Natural killer cell (primary cell): ENCODE results near the gene ITGAL. TPM values are rescaled to one million over a fixed set of nuclear protein-coding genes. Genes with fewer than 3 reads are reported as not detected.

Source experiments
- ATAC-seq, 3 donors: fragments of 150-1000 bp in 2 of 3; fragments of 200-7000 bp in 1 of 3; cut with Tn5 transposase; 1 replicate in 1 of 3; 2 replicates in 2 of 3; pipeline ENCODE4 v1.10.0; 2021; ENCODE audit warnings: mild to moderate bottlenecking in 2 of 3, moderate library complexity in 2 of 3
- DNase-seq, 2 donors: peaks; one replicate each; pipeline versions ENCODE4 v3.0.0 to v3.0.0-alpha.2; 2013 to 2021; ENCODE audit warnings: mixed read lengths in 1 of 2
- H3K27ac ChIP-seq: one replicate; pipeline ENCODE4 v1.5.1; 2013; ENCODE audit warnings: mild to moderate bottlenecking, low read length
- H3K27me3 ChIP-seq: one replicate; pipeline ENCODE4 v1.6.1; 2013; ENCODE audit warnings: low read length; ENCODE audit not compliant: control insufficient read depth, insufficient read depth
- H3K36me3 ChIP-seq: one replicate; pipeline ENCODE4 v1.6.1; 2013; ENCODE audit warnings: low read length; ENCODE audit not compliant: control insufficient read depth, insufficient read depth
- H3K4me1 ChIP-seq: one replicate; pipeline ENCODE4 v1.6.1; 2013; ENCODE audit warnings: low read length; ENCODE audit not compliant: control insufficient read depth, insufficient read depth
- H3K4me3 ChIP-seq: one replicate; pipeline ENCODE4 v1.5.1; 2013; ENCODE audit warnings: low read length
- H3K9me3 ChIP-seq: one replicate; pipeline ENCODE4 v1.6.1; 2013; ENCODE audit warnings: low read length; ENCODE audit not compliant: control insufficient read depth, insufficient read depth
- H3K27ac Mint-ChIP-seq, 2 donors: one replicate each; pipeline ENCODE4 v1.8.0; 2022; ENCODE audit warnings: mild to moderate bottlenecking in 2 of 2, mixed read lengths in 2 of 2, moderate library complexity in 1 of 2
- H3K27me3 Mint-ChIP-seq, 2 donors: one replicate each; pipeline ENCODE4 v1.8.0; 2022; ENCODE audit warnings: low read depth in 2 of 2, mixed read lengths in 2 of 2
- H3K36me3 Mint-ChIP-seq: one replicate; pipeline ENCODE4 v1.8.0; 2022; ENCODE audit warnings: mixed read lengths
- H3K4me1 Mint-ChIP-seq, 2 donors: one replicate each; pipeline ENCODE4 v1.8.0; 2022; ENCODE audit warnings: mixed read lengths in 2 of 2
- H3K4me3 Mint-ChIP-seq: one replicate; pipeline ENCODE4 v1.8.0; 2022; ENCODE audit warnings: mild to moderate bottlenecking, moderate library complexity, mixed read lengths
- H3K9me3 Mint-ChIP-seq, 2 donors: one replicate each; pipeline ENCODE4 v1.8.0; 2022; ENCODE audit warnings: mixed read lengths in 2 of 2
- WGBS: methylation state at CpG from one replicate; pipeline ENCODE4 v1.1.7; 2013; ENCODE audit warnings: missing lambda C conversion rate; ENCODE audit not compliant: insufficient coverage; 5-methylcytosine and 5-hydroxymethylcytosine counted together
- intact Hi-C: fragments of 100-400 bp; cut with micrococcal nuclease; formaldehyde crosslinking; loops from one replicate; pipeline ENCODE4 v1.14.2; 2022
- total RNA-seq, 4 donors: library from RNA; stranded (reverse); fragments of 120-200 nt in 1 of 4; gene quantifications; one replicate each; pipeline versions ENCODE4 v1.2.3 to v1.2.4, GENCODE V29; 2013 to 2022
- TF ChIP-seq, protein P1 (sequence below): fragments of 200-600 bp; IDR thresholded peaks from one replicate; pipeline ENCODE4 v1.8.0; 2022; ENCODE audit warnings: antibody characterized with exemption

ITGAL gene
- total RNA-seq, 3 donors from 2014 or later (not counting 1 experiment from before 2014, with no cell fraction given) = 1,131 to 1,260 (median 1,176) TPM

GRCh38 chr16:30526137-30526822 is 53.7 kb downstream of the ITGAL start, which contains the start of gene ZNF768:
Gene ZNF768 (minus strand): TSS chr16:30526566. CDS start chr16:30526413, 153 bp downstream.
- ATAC-seq = peak; percentile 46 to 57 (median 48)
- H3K4me1 Mint-ChIP-seq = peaks cover 14 to 29% of the 10 kb centered on the region in 2 donors
- TF ChIP-seq, protein P1, sequence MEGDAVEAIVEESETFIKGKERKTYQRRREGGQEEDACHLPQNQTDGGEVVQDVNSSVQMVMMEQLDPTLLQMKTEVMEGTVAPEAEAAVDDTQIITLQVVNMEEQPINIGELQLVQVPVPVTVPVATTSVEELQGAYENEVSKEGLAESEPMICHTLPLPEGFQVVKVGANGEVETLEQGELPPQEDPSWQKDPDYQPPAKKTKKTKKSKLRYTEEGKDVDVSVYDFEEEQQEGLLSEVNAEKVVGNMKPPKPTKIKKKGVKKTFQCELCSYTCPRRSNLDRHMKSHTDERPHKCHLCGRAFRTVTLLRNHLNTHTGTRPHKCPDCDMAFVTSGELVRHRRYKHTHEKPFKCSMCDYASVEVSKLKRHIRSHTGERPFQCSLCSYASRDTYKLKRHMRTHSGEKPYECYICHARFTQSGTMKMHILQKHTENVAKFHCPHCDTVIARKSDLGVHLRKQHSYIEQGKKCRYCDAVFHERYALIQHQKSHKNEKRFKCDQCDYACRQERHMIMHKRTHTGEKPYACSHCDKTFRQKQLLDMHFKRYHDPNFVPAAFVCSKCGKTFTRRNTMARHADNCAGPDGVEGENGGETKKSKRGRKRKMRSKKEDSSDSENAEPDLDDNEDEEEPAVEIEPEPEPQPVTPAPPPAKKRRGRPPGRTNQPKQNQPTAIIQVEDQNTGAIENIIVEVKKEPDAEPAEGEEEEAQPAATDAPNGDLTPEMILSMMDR = no peak
- no peaks in the 10 kb centered on the region for H3K27me3 Mint-ChIP-seq
- under 1% methylated on average over 66 of the region's 73 CpGs for WGBS
- Histone ChIP-seq H3K27ac (peak within 1 kb of the TSS; percentile 75), H3K27me3 (no peaks in the 10 kb centered on the region), H3K9me3 (no peaks in the 10 kb centered on the region), H3K4me3 (peak within 1 kb of the TSS; percentile 81), H3K36me3 (peaks cover 11% of the 10 kb centered on the region), H3K4me1 (peaks cover 18% of the 10 kb centered on the region)
- peak within 1 kb of the TSS; percentile 67 to 88 for H3K27ac Mint-ChIP-seq
- peak within 1 kb of the TSS; percentile 84 for H3K4me3 Mint-ChIP-seq
- DNase-seq = peak in 1 of 2 donors; percentile 51
- H3K9me3 Mint-ChIP-seq = no peaks in the 10 kb centered on the region
- intact Hi-C loops = loop anchor here (2.0 kb wide), 1 partner anchor 33 kb away; the partner anchor contains the start of gene ZNF764
- peaks cover 8% of the 10 kb centered on the region for H3K36me3 Mint-ChIP-seq

DNA sequence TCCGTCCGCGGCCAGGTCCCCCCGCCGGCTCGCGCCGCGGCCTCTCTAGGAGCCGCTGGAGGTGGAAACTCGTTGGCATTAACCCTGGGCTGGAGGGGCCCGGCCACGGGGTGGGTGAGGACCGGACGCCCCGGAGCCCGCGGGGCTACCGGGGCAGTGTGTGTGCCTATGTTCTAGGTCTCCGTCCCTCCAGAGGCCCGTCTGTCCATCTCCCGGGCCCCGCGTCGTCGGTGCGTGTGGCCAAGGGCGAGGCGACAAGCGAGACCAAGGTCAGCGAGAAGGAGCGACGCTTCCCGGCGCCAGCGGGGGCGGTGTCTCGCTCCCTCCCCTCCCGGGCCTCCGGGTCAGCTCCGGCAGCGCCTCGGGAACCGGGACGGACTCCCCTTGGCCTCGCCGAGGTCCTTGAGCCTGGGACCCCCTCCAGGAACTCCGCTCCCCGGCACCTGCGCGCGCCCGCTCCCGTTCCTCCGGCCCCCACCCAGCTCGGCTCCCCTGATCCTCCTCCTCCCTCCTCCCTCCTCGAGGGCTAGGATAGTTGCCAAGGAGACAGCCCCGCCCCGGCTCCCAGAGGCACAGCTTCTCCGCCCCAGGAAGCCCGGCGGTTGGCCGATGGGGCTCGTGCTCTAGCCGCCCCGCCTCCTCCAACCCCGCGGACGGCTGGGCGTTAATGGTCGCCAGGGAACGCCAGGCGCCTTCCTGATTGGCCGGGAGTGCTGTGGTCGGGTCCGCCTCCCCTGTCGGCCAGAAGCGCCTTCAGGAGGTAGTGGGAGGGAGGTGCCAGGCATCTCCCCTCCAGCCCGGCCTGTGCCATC is 54.5 kb downstream of the ITGAL start:
- DNase-seq (peak; percentile 75 to 89), ATAC-seq (peak; percentile 79 to 90 (median 82))
- Mint-ChIP-seq H3K4me3 (peak overlapping the region; percentile 84), H3K36me3 (peaks cover 6% of the 10 kb centered on the region), H3K4me1 (peaks cover 14 to 24% of the 10 kb centered on the region in 2 donors), H3K9me3 (no peaks in the 10 kb centered on the region), H3K27me3 (no peaks in the 10 kb centered on the region), H3K27ac (peak overlapping the region; percentile 67 to 88)
- H3K36me3 ChIP-seq = peaks cover 4% of the 10 kb centered on the region
- TF ChIP-seq, protein P1 = no peak
- WGBS = under 1% methylated on average over 79 of the region's 79 CpGs
- H3K27ac ChIP-seq = peak overlapping the region; percentile 75
- intact Hi-C loops = loop anchor here (2.0 kb wide), 1 partner anchor 32 kb away; the partner anchor contains the start of gene ZNF764
- H3K27me3 ChIP-seq = no peaks in the 10 kb centered on the region
- H3K4me1 ChIP-seq = peaks cover 18% of the 10 kb centered on the region
- H3K9me3 ChIP-seq = no peaks in the 10 kb centered on the region
- H3K4me3 ChIP-seq = peak overlapping the region; percentile 81

DNA sequence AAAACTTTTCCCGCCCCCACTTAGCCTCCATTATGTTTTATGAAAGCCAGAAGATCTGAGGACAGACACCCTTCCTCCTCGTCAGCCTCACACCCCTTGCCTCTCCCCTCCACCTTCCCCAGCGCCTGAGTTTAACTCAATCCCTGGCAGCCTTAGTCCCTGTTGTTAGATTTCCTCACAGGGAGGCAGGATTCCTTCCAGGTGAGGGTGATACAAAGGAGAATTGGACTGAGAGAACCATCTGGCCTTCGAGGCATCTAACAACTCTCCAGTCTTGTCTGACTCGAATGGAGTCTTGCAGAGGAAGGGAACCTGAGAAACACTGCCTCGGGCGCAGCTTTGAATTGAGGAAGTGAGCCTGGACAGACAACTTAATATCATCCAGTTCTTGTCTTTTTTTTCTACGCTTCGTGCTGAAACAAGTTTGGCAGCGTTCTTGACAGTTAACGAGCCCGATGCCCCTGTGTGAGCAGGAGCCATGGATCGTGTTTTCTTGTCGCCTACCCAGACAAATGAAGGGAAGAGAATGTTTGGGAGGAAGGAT is 55.2 kb downstream of the ITGAL start:
- H3K27me3 ChIP-seq = no peaks in the 10 kb centered on the region
- no peaks in the 10 kb centered on the region for H3K27me3 Mint-ChIP-seq
- H3K27ac Mint-ChIP-seq = peak overlapping the region; percentile 67 to 88
- peak in 1 of 2 donors; percentile 56 for DNase-seq
- intact Hi-C loops = loop anchor here (2.0 kb wide), 1 partner anchor 31 kb away; the partner anchor contains the start of gene ZNF764
- H3K9me3 ChIP-seq = no peaks in the 10 kb centered on the region
- H3K9me3 Mint-ChIP-seq = no peaks in the 10 kb centered on the region
- TF ChIP-seq, protein P1 = no peak
- peaks cover 7% of the 10 kb centered on the region for H3K36me3 ChIP-seq
- H3K4me3 Mint-ChIP-seq = peak overlapping the region; percentile 84
- peak overlapping the region; percentile 81 for H3K4me3 ChIP-seq
- H3K4me1 ChIP-seq = peaks cover 18% of the 10 kb centered on the region
- H3K36me3 Mint-ChIP-seq = no peaks in the 10 kb centered on the region
- H3K27ac ChIP-seq = peak overlapping the region; percentile 75
- H3K4me1 Mint-ChIP-seq = peaks cover 9 to 19% of the 10 kb centered on the region in 2 donors
- WGBS = 11% methylated on average over 13 of the region's 14 CpGs
- ATAC-seq = no peak
